HL-60 (cell line): ENCODE measurements around the gene RPS19BP1.

Experiments used
- DNase-seq, 2 experiments: peaks; one replicate each; pipeline ENCODE4 v3.0.0-alpha.2; 2010 to 2020; ENCODE audit warnings: low read depth in 1 of 2, low spot score in 1 of 2
- H3K27ac ChIP-seq: fragments of 250-450 bp; sonication (Bioruptor Pico); replicated peaks from 2 replicates; pipeline ENCODE4 v1.5.1; 2020; ENCODE audit warnings: mild to moderate bottlenecking, moderate library complexity
- H3K27me3 ChIP-seq: fragments of 250-450 bp; sonication (Bioruptor Pico); 2 replicates; pipeline ENCODE4 v1.5.1; 2021; ENCODE audit warnings: mild to moderate bottlenecking, moderate library complexity; ENCODE audit not compliant: insufficient read depth, poor library complexity, severe bottlenecking
- H3K4me3 ChIP-seq: replicated peaks from 2 replicates; pipeline ENCODE4 v1.5.1; 2011; ENCODE audit warnings: mild to moderate bottlenecking, control low read depth, low read length; ENCODE audit not compliant: insufficient read depth
- GABPA ChIP-seq: IDR thresholded peaks from 2 replicates; pipeline ENCODE4 v1.6.1; 2012; ENCODE audit warnings: low read depth
- POLR2AphosphoS5 ChIP-seq: IDR thresholded peaks from 2 replicates; pipeline ENCODE4 v1.6.1; 2012; ENCODE audit warnings: low read depth
- SPI1 ChIP-seq: IDR thresholded peaks from 2 replicates; pipeline ENCODE4 v1.6.1; 2012; ENCODE audit warnings: low read depth, mild to moderate bottlenecking, borderline replicate concordance
- long read RNA-seq: library from polyadenylated mRNA; unstranded; transcript quantifications from one replicate; pipeline ENCODE4 v2.0.0, GENCODE V29; 2020
- TF ChIP-seq, protein P1 (sequence below): IDR thresholded peaks from 2 replicates; pipeline ENCODE4 v1.6.1; 2012; ENCODE audit warnings: low read depth; ENCODE audit not compliant: insufficient replicate concordance
- TF ChIP-seq, protein P2 (sequence below): IDR thresholded peaks from one replicate; pipeline ENCODE4 v1.5.1; 2011; ENCODE audit warnings: low read length, control low read depth, inconsistent platforms; ENCODE audit not compliant: insufficient read depth

RPS19BP1 gene, protein sequence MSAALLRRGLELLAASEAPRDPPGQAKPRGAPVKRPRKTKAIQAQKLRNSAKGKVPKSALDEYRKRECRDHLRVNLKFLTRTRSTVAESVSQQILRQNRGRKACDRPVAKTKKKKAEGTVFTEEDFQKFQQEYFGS
- long read RNA-seq, transcript RPS19BP1-201 (4 exons, 927 nt) = major isoform, 91 of 93 reads
- long read RNA-seq, partial matches to known transcripts = 0 of 93 reads
- long read RNA-seq, other reads (novel, unspliced or antisense) = 1 of 93 reads

- H3K4me3 ChIP-seq = peak within 1 kb of the TSS; percentile 62
- DNase-seq = peak; percentile 100
- H3K27me3 ChIP-seq = no peaks in the 10 kb centered on the region
- H3K27ac ChIP-seq = peak within 1 kb of the TSS; percentile 93
- TF ChIP-seq GABPA (peak; percentile 93), SPI1 (peak; percentile 85; the same call in 1 of the 2 replicates), POLR2AphosphoS5 (peak; percentile 82)
- TF ChIP-seq, protein P1, sequence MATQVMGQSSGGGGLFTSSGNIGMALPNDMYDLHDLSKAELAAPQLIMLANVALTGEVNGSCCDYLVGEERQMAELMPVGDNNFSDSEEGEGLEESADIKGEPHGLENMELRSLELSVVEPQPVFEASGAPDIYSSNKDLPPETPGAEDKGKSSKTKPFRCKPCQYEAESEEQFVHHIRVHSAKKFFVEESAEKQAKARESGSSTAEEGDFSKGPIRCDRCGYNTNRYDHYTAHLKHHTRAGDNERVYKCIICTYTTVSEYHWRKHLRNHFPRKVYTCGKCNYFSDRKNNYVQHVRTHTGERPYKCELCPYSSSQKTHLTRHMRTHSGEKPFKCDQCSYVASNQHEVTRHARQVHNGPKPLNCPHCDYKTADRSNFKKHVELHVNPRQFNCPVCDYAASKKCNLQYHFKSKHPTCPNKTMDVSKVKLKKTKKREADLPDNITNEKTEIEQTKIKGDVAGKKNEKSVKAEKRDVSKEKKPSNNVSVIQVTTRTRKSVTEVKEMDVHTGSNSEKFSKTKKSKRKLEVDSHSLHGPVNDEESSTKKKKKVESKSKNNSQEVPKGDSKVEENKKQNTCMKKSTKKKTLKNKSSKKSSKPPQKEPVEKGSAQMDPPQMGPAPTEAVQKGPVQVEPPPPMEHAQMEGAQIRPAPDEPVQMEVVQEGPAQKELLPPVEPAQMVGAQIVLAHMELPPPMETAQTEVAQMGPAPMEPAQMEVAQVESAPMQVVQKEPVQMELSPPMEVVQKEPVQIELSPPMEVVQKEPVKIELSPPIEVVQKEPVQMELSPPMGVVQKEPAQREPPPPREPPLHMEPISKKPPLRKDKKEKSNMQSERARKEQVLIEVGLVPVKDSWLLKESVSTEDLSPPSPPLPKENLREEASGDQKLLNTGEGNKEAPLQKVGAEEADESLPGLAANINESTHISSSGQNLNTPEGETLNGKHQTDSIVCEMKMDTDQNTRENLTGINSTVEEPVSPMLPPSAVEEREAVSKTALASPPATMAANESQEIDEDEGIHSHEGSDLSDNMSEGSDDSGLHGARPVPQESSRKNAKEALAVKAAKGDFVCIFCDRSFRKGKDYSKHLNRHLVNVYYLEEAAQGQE = peak; percentile 20
- TF ChIP-seq, protein P2, sequence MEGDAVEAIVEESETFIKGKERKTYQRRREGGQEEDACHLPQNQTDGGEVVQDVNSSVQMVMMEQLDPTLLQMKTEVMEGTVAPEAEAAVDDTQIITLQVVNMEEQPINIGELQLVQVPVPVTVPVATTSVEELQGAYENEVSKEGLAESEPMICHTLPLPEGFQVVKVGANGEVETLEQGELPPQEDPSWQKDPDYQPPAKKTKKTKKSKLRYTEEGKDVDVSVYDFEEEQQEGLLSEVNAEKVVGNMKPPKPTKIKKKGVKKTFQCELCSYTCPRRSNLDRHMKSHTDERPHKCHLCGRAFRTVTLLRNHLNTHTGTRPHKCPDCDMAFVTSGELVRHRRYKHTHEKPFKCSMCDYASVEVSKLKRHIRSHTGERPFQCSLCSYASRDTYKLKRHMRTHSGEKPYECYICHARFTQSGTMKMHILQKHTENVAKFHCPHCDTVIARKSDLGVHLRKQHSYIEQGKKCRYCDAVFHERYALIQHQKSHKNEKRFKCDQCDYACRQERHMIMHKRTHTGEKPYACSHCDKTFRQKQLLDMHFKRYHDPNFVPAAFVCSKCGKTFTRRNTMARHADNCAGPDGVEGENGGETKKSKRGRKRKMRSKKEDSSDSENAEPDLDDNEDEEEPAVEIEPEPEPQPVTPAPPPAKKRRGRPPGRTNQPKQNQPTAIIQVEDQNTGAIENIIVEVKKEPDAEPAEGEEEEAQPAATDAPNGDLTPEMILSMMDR = no peak
Observed at GRCh38 chr22:39532215-39533073, at the start of gene RPS19BP1. Gene RPS19BP1, minus strand, starts transcription at chr22:39532748. Its CDS starts 10 bp downstream, at chr22:39532738.

GRCh38 chr22:39581303-39581702, 48.8 kb upstream of the RPS19BP1 start:
- Histone ChIP-seq H3K27ac (no peak overlapping the region), H3K27me3 (peaks cover 9% of the 10 kb centered on the region), H3K4me3 (no peak overlapping the region)
- TF ChIP-seq, protein P2 = no peak
- TF ChIP-seq POLR2AphosphoS5 (no peak), GABPA (no peak), SPI1 (no peak)
- TF ChIP-seq, protein P1 = no peak
- DNase-seq = no peak

- no peak for DNase-seq
- Histone ChIP-seq H3K27me3 (peaks cover 12% of the 10 kb centered on the region), H3K27ac (no peak overlapping the region), H3K4me3 (no peak overlapping the region)
- TF ChIP-seq POLR2AphosphoS5 (no peak), SPI1 (no peak), GABPA (no peak)
- TF ChIP-seq, protein P1 = no peak
- TF ChIP-seq, protein P2 = no peak
Observed at GRCh38 chr22:39580795-39581194, 48.2 kb upstream of the RPS19BP1 start.
